Cardiac fibroblast (primary cell): Measurements from ENCODE around the gene AGR3.

Experiments used
- DNase-seq, 2 donors: peaks; one replicate each; pipeline versions ENCODE4 v3.0.0 to v3.0.0-alpha.2; 2010; ENCODE audit warnings: low read depth in 2 of 2
- H3K4me3 ChIP-seq, 2 donors: replicated peaks in 1 of 2; 1 replicate in 1 of 2; 2 replicates in 1 of 2; pipeline ENCODE4 v1.5.1; 2011; ENCODE audit warnings: low read depth in 2 of 2, low read length in 2 of 2, mild to moderate bottlenecking in 2 of 2, moderate library complexity in 1 of 2
- TF ChIP-seq, protein P1 (sequence below): IDR thresholded peaks from one replicate; pipeline ENCODE4 v1.5.1; 2011; ENCODE audit warnings: low read depth, mild to moderate bottlenecking, low read length, inconsistent platforms

Gene AGR3

DNA sequence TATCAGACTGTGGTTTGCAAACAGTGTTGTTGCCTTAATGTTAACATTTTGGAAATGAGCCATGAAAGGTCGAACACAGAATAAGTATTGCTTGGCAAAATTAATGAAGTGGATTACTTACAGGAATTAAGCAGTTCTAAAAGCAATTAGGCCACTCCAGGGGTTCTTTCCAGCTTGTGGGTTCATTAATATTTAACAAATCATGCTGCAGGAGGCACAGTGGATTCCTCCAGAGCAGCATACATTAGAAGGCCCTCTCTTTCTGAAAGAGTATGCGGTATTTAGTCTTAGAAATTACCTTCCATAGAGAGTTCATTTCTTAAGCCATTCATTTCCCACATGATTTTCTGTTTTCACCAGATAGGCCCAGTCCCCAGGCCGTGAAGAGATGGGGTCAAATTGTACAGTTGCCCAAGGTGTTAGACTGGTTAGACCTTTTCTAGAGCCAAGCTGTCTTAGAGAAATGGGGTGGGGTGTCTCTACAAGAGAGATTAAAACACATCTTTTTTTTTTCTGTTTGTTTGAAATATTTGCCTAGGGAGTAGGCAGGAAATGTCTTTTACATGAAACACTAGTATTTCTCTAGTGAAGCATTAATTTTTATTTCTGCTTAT, 40.0 kb upstream of the AGR3 start:
- peak; percentile 38 to 55 for DNase-seq
- no peak overlapping the region for H3K4me3 ChIP-seq
- TF ChIP-seq, protein P1, sequence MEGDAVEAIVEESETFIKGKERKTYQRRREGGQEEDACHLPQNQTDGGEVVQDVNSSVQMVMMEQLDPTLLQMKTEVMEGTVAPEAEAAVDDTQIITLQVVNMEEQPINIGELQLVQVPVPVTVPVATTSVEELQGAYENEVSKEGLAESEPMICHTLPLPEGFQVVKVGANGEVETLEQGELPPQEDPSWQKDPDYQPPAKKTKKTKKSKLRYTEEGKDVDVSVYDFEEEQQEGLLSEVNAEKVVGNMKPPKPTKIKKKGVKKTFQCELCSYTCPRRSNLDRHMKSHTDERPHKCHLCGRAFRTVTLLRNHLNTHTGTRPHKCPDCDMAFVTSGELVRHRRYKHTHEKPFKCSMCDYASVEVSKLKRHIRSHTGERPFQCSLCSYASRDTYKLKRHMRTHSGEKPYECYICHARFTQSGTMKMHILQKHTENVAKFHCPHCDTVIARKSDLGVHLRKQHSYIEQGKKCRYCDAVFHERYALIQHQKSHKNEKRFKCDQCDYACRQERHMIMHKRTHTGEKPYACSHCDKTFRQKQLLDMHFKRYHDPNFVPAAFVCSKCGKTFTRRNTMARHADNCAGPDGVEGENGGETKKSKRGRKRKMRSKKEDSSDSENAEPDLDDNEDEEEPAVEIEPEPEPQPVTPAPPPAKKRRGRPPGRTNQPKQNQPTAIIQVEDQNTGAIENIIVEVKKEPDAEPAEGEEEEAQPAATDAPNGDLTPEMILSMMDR, result no peak

- no peak for DNase-seq
- TF ChIP-seq, protein P1, result no peak
Measured at GRCh38 chr7:16921151-16921550, 39.4 kb upstream of the AGR3 start.

DNA sequence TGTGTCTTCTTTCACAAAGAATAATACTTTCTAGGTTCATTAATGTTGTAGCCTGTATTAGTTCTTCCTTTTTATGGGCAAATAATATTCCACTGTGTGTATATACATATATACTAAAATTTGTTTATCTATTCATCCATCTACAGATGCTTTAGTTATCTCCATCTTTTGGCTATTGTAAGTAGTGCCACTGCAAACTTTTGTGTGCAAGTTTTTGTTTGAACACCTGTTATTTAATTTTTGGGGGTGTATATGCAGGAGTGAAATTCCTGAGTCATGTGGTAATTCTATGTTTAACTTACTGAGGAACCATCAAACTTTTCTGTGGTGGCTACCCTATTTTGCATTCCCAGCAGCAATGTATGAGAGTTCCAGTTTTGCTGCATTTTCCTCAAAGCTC, 37.7 kb upstream of the AGR3 start:
- DNase-seq, result no peak
- TF ChIP-seq, protein P1, result no peak

More at GRCh38 chr7:16921151-16921550, 39.4 kb upstream of the AGR3 start:
- no peak overlapping the region for H3K4me3 ChIP-seq

DNA sequence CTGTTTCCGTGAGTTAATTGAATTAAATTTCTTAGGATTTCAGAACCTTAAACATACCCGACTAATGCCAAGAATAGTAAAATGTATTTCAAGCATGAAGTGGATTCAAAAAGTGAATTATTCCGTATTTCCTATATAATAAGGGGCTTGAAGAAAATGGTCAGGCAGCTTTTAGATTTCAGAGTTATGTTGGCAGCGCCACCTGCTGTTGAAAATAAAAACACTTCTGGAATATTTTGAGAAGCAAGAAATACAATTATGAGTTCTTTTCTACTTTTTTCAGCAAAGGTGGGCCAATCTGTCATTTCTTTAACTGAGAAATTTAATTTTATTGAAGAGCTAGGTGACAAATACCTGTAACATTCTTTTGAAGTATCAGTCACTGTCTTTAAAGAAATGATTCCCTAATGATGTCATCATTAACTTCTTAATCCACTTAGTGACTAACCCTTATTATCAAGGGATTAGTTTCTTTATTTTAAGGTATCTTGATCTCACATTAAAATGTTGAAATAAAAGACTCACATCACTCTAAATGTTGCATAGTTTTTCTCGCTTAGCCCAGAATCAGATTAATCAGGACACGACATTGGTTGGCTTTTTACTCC, 36.6 kb upstream of the AGR3 start:
- no peak overlapping the region for H3K4me3 ChIP-seq
- TF ChIP-seq, protein P1, result peak; percentile 38
- peak; percentile 67 to 77 for DNase-seq

More for the DNA sequence above, 37.7 kb upstream of the AGR3 start:
- no peak overlapping the region for H3K4me3 ChIP-seq

- no peak for DNase-seq
- TF ChIP-seq, protein P1, result no peak
- H3K4me3 ChIP-seq, result no peak overlapping the region
Measured at GRCh38 chr7:16916738-16917137, 35.0 kb upstream of the AGR3 start.

DNA sequence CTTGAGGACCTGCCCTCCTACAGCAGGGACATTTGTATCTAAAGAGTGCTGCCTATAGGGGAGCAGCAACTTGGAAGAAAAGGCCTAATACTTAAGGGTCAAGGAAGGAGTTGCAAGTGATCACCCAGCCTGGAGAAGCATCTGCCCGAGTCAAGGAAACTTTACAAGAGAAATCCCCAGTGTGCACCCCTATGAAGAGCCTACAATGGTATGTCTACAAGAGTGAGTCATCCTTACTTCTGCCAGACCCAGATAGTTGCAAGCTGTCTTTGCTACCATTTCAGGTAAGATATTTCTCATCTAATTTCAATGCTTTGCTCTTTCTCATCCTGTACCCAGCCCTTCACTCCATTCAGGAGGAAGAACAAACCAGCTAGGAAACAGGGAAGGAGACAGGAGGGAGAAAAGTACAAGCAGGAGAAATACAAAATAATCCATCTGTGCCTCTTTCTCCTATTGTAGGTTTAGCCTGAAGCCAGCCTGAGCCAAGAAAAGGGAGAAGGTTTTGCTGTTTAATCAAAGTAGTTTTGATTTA, 34.4 kb upstream of the AGR3 start:
- no peak overlapping the region for H3K4me3 ChIP-seq
- TF ChIP-seq, protein P1, result no peak
- DNase-seq, result peak; percentile 63 to 89

- H3K4me3 ChIP-seq, result no peak overlapping the region
Measured at GRCh38 chr7:16915405-16915804, 33.6 kb upstream of the AGR3 start.

More at GRCh38 chr7:16915405-16915804, 33.6 kb upstream of the AGR3 start:
- TF ChIP-seq, protein P1, result no peak
- DNase-seq, result peak; percentile 75 to 89
